ENCODE data around the gene FIZ1.

DNA sequence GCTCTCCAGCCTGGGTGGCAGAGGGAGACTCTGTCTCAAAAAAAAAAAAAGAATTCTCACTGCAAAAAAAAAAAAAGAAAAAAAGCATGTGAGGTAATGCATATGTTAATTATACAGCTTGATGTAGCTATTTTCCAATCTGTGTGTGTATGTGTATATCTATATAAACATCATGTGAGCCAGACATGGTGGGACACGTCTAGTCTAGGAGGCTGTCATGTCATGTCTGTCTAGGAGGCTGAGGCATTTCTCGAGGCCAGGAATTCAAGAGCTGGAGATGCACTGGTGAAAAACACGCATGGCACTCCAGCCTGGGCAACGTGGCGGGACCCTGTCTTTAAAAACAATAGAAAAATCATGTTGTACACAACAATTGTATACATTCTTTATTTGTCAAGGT lies 47.1 kb downstream of the FIZ1 start:
- TF ChIP-seq, protein P1, sequence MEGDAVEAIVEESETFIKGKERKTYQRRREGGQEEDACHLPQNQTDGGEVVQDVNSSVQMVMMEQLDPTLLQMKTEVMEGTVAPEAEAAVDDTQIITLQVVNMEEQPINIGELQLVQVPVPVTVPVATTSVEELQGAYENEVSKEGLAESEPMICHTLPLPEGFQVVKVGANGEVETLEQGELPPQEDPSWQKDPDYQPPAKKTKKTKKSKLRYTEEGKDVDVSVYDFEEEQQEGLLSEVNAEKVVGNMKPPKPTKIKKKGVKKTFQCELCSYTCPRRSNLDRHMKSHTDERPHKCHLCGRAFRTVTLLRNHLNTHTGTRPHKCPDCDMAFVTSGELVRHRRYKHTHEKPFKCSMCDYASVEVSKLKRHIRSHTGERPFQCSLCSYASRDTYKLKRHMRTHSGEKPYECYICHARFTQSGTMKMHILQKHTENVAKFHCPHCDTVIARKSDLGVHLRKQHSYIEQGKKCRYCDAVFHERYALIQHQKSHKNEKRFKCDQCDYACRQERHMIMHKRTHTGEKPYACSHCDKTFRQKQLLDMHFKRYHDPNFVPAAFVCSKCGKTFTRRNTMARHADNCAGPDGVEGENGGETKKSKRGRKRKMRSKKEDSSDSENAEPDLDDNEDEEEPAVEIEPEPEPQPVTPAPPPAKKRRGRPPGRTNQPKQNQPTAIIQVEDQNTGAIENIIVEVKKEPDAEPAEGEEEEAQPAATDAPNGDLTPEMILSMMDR (conservative IDR thresholded peaks at IDR 0.05; ENCODE audit: low read length): no peak
- no peak for TF ChIP-seq EZH2phosphoT487 (IDR thresholded peaks at IDR 0.05; ENCODE audit: borderline replicate concordance)

Data from Loucy (cell line).